Peyer's patch (tissue), 4 donors: ENCODE data around the gene ESYT3.

Experiments used
- POLR2A ChIP-seq, 2 donors: fragments of 450-650 bp; IDR thresholded peaks; one replicate each; pipeline ENCODE4 v1.5.1; 2017; ENCODE audit warnings: antibody characterized with exemption in 2 of 2, mild to moderate bottlenecking in 2 of 2, moderate library complexity in 2 of 2
- TF ChIP-seq, protein P1 (sequence below), 6 experiments: fragments of 450-650 bp in 4 of 6; fragments of 200-600 bp in 2 of 6; sonication (generic) in 1 of 6; IDR thresholded peaks; one replicate each; pipeline ENCODE4 v1.5.1; 2017 to 2019; ENCODE audit warnings: antibody characterized with exemption in 6 of 6, mild to moderate bottlenecking in 3 of 6, moderate library complexity in 1 of 6

DNA sequence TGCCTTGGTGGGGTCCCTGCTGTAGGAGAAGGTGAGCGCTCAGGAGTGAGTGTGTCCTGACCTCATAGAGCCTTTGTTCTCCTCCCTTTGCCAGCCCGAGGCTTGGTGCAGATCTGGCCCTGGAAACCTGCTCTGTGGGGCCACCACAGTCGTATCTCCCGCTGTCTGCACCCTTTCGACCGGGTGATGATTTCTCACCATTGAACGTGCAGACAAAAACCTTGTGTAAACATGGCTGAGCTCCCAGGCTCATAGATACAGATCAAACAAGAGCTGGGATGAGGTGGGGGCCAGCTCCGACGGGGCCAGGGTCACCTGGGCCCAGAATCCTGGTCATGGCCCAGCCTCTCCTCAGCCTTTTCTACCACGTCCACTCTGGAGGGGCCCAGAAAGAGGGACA, 34.6 kb upstream of the ESYT3 start:
- TF ChIP-seq, protein P1, sequence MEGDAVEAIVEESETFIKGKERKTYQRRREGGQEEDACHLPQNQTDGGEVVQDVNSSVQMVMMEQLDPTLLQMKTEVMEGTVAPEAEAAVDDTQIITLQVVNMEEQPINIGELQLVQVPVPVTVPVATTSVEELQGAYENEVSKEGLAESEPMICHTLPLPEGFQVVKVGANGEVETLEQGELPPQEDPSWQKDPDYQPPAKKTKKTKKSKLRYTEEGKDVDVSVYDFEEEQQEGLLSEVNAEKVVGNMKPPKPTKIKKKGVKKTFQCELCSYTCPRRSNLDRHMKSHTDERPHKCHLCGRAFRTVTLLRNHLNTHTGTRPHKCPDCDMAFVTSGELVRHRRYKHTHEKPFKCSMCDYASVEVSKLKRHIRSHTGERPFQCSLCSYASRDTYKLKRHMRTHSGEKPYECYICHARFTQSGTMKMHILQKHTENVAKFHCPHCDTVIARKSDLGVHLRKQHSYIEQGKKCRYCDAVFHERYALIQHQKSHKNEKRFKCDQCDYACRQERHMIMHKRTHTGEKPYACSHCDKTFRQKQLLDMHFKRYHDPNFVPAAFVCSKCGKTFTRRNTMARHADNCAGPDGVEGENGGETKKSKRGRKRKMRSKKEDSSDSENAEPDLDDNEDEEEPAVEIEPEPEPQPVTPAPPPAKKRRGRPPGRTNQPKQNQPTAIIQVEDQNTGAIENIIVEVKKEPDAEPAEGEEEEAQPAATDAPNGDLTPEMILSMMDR (IDR thresholded peaks at IDR 0.05): no peak
- no peak for TF ChIP-seq POLR2A (IDR thresholded peaks at IDR 0.05)
